Fibroblast of pulmonary artery (primary cell): Measurements from ENCODE around the gene TAGLN.
A peak's percentile ranks its signal among the peaks of the same experiment; 100 is the strongest.

ENCODE experiments used
- DNase-seq: peaks from one replicate; pipeline ENCODE4 v3.0.0-alpha.2; 2010; ENCODE audit warnings: low read depth
- H3K4me3 ChIP-seq: replicated peaks from 2 replicates; pipeline ENCODE4 v1.5.1; 2011; ENCODE audit warnings: low read depth, mild to moderate bottlenecking, control low read depth, low read length, moderate library complexity
- TF ChIP-seq, protein P1 (sequence below): IDR thresholded peaks from 2 replicates; pipeline ENCODE4 v1.5.1; 2011; ENCODE audit warnings: mild to moderate bottlenecking, control low read depth, low read length, inconsistent platforms; ENCODE audit errors: missing control alignments

Gene TAGLN

GRCh38 chr11:117169736-117170135, 29.4 kb upstream of the TAGLN start:
- TF ChIP-seq, protein P1, sequence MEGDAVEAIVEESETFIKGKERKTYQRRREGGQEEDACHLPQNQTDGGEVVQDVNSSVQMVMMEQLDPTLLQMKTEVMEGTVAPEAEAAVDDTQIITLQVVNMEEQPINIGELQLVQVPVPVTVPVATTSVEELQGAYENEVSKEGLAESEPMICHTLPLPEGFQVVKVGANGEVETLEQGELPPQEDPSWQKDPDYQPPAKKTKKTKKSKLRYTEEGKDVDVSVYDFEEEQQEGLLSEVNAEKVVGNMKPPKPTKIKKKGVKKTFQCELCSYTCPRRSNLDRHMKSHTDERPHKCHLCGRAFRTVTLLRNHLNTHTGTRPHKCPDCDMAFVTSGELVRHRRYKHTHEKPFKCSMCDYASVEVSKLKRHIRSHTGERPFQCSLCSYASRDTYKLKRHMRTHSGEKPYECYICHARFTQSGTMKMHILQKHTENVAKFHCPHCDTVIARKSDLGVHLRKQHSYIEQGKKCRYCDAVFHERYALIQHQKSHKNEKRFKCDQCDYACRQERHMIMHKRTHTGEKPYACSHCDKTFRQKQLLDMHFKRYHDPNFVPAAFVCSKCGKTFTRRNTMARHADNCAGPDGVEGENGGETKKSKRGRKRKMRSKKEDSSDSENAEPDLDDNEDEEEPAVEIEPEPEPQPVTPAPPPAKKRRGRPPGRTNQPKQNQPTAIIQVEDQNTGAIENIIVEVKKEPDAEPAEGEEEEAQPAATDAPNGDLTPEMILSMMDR: no peak
- no peak overlapping the region for H3K4me3 ChIP-seq
- DNase-seq: no peak

GRCh38 chr11:117170210-117170609, 29.0 kb upstream of the TAGLN start:
- H3K4me3 ChIP-seq: no peak overlapping the region
- no peak for DNase-seq
- TF ChIP-seq, protein P1: no peak

DNA sequence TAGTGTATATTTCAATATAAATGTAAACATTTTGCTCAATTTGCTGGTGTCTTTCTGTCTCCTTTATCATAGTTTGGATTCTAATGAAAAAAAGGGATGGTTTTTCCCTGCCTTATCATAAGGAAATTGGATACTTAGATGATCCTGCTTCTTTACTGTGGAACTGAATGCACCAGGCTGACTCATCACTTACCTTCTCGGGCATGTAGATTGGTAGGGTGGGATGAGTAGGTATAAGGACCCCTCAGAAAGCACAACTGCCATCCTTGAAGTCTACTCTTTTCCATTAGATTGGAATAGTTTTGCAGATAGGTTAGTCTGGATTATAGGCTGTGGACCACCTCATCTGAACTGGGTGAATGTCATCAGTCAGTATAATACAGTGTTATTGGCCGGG, 28.2 kb upstream of the TAGLN start:
- DNase-seq: no peak
- no peak overlapping the region for H3K4me3 ChIP-seq
- TF ChIP-seq, protein P1: no peak

DNA sequence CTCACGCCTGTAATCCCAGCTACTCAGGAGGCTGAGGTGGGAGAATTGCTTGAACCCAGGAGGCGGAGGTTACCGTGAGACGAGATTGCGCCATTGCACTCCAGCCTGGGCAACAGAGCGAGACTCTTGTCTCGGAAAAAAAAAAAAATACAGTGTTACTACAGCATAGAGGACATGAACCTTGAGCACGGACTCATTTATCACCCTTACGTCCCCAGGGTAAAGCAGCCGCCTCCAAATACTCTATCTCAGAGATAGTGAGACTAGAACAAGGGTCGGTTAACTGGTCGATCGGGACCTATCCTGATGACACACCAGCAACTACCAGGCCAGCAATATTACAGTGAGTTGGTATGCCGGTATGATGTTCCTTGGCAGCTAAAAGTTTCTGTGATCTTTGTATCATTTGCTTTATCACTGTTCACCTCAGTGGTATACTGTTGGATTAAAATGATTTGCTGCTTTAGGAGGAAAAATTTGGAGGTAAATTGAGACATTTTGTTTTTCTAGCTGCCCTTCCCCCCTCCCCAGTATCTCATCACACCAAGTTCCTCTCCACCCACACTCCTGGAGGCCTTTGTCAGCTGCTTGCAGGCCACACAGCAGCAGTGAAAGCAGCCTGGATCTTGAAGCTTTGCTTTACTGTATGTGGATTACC, 27.6 kb upstream of the TAGLN start:
- TF ChIP-seq, protein P1: no peak
- peak; percentile 44 for DNase-seq
- H3K4me3 ChIP-seq: no peak overlapping the region

DNA sequence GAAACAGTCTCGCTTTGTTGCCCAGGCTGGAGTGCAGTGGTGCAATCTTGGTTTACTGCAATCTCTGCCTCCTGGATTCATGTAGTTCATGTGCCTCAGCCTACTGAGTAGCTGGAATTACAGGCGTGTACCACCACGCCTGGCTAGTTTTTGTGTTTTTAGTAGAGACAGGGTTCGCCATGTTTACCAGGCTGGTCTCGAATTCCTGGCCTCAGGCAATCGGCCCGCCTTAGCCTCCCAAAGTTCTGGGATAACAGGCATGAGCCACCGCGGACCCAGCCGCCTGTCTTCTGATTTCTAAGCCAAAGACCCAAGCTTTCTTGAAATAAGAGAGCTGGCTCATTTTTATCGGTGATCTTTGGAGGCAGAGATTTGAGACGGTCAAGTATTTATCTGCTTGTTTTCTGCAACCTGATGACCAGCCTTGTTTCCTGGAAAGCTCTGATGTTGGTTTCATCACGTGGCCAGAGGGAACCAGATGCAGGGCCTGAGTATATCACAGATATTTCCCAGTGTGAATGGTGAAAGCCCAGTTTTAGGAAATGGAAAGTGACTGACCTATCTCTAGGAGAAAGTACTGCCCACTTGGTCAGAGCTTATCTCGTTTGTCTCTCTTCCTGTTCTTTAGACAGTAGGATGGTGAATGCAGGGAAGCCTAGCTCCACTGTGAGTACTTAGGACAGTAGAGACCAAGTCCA, 26.3 kb upstream of the TAGLN start:
- TF ChIP-seq, protein P1: no peak
- peak; percentile 76 for DNase-seq
- no peak overlapping the region for H3K4me3 ChIP-seq

DNA sequence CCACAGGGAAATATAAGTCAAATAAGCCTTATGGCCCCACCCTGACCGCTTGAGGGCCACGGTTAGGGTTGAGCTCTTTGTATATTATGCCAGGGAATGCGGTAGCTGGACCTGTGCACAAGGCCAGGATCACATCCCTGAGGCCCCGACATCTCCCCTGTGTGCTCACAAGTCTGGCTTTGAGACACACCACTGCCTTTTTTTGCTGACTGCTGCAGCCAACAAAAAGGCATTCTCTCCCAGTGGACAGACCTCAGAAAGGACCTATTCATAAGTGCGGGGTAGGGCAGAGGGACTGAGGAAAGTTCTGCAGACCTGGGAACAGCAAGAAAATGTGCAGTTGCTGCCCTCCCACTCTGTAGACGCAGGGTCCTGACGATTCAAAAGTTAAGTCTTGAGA, 24.1 kb upstream of the TAGLN start:
- TF ChIP-seq, protein P1: no peak
- H3K4me3 ChIP-seq: no peak overlapping the region
- no peak for DNase-seq

GRCh38 chr11:117175781-117176180, 23.4 kb upstream of the TAGLN start:
- no peak overlapping the region for H3K4me3 ChIP-seq
- TF ChIP-seq, protein P1: no peak
- no peak for DNase-seq
